T-helper 22 cell (primary cell): ENCODE results near the gene DNAL4.

Source experiments
- DNase-seq: peaks from one replicate; pipeline ENCODE4 v3.0.0-alpha.2; 2020; ENCODE audit warnings: low read depth

The DNAL4 gene

DNA sequence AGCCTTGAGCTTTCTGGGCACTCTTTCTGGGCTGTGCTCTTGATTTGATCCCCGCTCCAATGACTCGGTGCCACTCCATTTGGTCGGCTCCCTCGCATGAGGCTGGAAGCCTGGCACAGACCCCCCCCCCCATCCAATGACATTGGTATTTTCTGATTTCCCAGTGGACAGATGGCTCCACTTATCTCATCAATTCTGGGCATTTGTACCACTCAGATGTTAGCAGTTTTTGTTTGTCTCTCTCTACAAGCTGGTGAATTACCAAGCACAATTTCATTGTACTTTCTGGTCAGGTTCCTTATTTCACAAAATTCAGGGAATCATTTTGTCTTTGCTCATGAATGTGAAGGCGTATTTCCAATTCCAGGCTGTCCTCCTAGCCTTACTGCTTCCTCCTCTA lies 9.1 kb downstream of the DNAL4 start:
- no peak for DNase-seq

DNA sequence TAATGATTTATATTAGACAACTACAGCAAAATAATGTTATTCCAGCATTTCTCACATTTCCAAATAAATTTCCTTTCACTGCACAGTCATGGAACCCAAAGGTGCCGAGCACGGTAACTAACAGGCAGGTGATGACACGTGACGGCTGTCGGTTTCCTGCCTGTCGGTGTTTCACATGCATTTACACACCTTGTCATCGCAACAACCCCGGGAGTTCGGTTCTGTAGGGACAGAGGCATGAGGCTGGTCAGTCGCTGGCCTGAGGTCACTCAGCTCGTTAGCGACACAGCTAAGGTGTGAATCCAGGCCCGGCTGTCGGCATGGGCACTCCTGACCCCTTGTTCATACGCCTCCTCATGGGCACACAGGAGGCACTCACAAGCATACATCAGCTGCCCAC lies 9.9 kb downstream of the DNAL4 start:
- DNase-seq: no peak

DNA sequence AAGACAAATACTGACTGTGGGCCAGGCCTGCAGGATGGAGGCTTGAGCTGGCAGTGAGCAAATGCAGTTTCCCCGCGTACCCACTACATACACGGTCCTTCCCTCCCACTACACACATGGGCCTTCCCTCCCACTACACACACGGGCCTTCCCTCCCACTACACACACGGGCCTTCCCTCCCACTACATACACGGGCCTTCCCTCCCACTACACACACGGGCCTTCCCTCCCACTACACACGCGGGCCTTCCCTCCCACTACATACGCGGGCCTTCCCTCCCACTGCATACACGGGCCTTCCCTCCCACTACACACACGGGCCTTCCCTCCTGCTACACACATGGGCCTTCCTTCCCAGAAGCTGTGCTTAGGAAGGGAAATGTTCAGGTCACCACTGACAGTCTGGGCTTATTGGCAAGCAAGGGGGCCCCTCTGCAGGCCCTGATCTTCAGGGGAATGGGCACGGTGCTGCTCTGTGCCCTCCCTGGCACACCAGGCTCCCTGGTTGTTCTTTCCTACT lies 10.8 kb downstream of the DNAL4 start:
- DNase-seq: no peak

DNA sequence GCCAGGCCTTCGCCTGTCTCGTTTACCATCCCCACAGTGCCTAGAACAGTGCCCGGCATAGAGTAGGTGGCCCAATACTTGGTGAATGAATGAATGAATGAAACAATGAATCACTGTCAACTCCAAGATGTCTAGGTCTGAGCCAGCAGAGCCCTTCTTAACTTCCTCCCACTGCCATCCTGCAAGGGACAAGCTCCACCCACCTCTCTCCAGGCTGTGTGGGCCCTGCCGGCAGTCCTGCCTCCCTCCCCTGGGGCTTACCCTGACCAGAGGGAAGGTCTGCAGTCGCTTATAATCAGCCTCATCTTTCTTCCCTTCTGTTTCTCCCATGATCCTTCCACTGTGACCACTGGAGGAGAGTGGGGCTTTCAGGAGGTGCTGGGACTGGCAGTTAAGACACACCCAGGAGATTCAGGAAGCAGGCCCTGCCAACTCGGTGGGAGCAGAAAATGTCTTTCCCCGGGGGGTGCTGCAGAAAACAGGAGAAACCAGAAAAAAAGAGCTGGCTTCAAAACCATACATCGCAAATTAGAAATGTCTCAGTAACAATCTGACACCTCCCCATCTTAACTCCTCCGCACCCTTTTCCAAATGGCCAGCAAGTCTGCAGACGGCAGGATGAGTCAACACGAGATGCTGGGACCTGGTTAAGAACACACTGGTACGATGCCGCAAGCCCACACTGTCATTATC lies 11.4 kb downstream of the DNAL4 start:
- no peak for DNase-seq

DNA sequence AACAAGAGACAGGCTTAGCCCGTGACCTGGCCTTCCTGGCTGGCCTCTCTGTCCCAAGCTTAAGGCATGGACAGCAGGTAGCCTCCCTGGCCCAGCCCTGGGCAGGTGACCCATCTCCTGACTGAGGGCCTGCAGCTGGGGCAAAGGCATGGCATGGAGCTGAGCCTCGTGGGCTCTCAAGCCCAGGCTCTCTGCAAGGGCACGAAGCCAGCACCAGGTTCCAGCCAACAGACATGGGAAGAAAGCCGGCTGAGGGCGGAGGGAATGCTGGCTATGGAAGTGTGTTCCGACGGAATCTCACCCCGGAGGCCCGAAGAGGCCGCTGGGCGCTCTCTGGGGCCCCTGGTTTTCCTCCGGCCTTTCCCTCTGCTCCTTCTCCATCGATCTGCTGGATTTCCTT lies 12.9 kb downstream of the DNAL4 start:
- DNase-seq: no peak

DNA sequence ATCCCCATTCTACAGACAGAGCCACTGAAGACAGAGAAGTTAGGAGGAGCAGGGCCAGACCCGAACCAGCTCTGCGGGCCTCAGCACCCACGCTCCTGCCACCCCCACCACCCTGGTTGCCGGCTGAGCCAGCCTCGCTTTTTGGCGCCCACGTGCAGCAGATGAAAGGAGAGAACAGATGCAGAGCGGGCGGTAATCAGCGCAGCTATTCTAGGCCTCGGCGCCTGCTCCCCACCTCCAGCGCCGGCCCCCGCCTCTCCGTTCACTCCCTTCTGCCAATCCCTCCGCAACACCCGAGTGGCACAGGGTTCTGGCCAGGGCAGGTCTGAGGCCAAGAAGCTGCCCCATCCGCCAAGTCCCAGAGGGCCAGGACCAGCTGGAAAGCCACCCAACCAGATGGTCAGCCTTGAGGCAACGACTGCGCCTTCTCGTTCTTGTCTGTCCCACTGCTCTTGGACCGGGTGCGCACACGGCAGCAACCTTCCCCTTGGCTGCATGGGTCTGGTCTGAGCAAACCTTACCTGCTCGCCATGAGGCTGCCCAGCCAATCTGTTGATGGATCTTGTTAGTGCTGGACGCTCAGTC lies 16.8 kb downstream of the DNAL4 start:
- DNase-seq: no peak

DNA sequence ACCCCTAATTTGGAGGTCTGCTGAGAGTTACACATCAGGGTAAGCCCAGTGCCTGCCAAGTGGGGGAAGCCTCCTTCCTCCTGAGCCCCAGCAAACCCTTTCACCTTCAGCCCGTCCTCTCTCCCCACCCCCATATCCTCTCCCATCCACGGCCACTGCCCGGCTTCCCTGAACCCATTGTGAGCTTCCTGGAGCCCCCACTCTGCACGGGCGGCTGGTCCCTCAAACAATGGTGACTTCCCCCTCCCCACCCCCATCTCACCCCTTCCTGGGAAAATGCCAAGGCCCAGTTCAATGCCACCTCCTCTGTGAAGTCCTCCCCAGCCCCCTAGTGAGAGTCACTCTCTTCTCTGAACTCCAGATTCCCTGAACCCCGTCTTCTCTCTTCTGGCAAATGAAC lies 17.9 kb downstream of the DNAL4 start:
- DNase-seq: no peak

DNA sequence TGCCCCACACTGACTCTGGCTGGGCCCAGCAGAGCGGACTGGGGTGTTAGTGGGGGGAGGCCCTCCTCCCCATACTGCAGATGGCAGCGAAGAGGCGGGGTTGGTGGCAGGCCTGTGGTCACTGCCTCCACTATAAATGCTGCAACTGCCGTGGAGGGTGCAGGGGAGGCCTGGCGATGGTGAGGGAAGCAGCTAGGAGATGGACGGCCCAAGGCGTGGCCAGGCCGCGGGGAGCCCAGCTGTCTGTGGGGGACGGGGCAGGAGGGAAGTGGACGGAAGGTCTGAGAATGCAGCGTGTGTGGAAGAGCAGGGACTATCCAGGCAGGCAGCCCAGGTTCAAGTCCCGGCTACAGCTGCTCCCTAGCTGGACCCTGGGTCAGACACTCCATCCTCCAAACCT lies 18.3 kb downstream of the DNAL4 start:
- DNase-seq: no peak

DNA sequence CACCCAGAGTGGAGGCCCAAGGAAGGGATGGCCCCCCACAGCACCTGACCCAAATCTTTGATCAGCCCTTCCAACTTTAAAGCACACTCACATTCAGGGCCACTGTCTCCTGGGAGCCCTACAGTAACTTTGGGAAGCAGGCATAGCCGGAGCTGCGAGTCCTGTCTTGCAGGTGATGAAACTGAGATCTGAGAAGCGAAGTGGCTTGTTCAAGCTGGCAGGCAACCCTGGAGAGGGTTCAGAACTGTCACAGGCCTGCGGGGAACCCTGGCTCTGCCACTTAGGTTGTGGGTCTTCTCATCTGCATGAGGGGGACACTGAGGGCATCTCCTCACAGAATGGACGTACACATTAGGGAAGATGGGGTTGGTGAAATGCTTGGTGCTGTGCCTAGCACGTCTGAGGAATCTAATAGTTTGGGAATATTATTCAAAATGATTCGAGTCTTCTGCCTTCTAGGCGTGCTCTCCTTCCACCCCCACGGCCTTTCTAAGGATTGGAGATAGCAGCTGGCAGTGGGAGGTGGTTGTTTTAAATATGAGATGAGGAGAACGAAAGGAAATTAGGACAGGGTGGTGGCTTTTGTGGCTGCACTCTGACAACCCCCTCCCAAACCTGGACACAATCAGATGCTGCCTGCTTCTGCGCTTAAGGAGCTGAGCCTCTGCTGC lies 19.3 kb downstream of the DNAL4 start:
- no peak for DNase-seq

DNA sequence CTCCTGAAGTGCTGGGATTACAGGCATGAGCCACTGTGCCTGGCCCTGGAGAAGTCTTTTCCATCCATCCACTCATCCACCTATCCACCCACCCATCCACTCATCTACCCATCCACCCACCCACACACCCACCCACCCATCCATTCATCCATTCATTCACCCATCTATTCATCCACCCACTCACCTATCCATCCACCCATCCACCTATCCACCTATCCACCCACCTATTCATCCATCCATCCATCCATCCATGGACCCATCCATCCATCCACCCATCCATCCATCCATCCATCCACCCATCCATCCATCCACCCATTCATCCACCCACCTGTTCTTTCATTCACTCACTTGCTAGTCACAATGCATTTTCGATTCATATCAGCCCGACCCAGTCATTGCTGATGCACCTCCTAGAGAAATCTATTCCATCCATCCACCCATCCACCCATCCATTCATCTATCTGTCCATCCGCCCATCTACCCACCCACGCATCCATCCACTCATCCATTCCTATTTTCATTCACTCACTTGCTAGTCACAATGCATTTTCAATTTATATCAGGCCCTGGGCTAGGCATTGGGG lies 20.5 kb downstream of the DNAL4 start:
- DNase-seq: no peak

DNA sequence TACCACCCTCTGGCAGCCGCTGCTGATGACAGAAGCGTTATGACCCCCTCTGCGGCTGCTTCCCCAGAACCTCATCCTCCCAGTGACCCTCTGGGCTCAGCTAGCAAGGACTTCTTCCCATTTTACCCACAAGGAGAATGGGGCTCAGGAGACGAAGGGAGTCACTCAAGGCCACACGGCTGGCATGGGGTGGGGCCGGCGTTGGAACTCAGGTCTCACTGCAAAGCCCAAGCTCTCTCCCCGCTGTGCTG lies 21.4 kb downstream of the DNAL4 start:
- DNase-seq: no peak

DNA sequence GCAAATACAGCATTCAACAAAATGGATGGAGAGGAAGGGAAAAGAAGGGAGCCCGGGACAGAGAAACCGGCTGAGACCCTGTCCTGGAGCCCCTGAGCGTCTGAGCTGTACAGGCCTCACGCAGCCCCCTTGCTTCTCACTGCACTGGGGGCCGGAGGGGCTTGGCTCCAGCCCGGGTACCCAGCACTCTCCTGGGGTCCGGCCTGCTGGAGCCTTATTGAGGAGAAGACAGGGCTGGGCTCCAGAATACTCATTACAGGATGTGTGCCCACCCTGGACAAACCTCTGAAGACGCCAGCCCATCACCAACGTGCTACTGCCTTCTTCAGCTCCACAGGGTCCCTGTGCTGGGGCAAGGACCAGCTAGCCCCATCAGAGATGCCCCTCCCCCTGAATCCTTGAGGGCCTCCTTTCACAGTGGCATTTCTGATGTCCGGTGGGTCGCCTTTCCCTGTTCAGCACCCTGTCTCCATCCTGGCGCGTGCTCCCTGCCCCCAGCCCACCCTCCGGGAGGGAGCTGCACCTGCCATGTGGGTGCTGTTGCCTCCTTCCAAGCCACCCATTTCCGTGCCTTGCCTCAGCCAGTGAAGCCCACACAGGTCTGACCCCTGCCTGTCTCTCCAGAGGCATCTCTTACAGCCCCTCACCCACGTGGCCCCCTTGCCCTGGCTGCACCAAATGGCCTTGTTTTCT lies 23.5 kb downstream of the DNAL4 start:
- no peak for DNase-seq

DNA sequence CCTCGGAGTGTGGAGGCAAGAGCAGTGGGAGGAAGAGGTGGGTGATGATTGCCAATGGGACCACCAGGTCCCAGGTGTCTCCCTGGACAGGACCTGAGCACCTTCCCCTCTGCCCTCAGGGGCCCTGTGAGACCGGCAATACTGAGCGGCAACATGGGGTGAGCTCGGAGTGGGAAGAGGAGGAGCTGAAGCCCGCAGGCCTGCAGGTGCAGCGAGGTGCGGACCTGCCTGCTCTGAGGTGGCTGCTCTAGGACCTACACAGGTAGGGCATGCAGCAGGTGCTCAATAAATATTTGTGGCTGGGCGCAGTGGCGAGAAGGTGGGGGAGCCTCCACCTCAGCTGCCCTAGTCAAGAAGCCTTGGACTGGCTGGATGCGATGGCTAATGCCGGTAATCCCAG lies 25.9 kb downstream of the DNAL4 start:
- DNase-seq: no peak

DNA sequence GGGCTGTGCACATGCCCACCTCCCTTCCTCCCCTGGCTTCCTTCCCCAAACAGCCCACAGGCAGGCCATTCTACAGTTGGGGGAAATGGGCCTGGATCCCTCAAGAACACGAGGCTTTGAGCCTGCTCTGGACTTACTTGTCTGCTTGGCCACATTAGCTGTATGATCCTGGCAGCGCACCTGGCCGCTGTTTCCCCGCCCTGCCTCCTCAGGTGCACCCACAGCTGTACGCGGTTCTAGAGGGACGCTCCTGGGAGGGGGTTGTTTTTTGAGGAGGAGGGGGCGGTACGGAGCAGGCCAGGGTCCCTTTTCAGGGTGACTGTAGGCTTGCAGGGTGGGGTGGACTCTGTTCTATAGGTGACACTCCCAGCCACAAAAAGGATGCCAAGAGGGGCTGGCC lies 26.6 kb downstream of the DNAL4 start:
- DNase-seq: no peak

DNA sequence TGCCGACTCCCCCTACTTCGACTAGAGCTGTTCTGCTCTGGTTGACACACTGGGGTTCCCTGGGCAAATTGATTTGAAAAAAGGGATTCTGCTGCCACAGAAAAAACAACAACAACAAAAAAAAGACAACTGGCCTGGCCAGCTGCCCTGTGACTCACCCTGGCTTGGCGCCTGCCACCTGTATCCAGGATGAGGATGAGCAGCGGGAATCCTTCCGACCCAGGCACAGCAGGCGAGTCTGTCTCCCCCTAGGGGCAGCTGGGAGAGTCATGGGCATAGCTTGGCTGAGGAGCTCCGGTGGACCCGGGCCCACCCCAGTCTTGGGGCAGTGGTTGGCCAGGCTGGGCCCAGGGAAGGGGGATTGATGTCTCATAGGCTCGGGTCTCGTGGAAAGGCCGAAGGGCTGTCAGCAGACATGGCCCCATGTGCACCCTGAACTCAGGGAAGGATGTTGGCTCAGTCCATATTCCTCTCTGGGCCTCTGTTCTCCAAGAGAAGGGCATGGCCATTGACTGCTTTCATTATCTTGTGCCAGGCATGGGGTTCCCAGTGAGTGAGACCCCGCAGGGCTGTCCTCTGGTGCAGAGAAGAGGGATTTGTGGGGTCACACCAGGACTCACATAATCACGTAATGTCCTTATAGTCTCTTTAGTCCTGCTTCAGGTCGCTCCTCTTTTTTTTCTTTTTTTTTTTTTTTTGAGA lies 27.7 kb downstream of the DNAL4 start:
- DNase-seq: no peak

DNA sequence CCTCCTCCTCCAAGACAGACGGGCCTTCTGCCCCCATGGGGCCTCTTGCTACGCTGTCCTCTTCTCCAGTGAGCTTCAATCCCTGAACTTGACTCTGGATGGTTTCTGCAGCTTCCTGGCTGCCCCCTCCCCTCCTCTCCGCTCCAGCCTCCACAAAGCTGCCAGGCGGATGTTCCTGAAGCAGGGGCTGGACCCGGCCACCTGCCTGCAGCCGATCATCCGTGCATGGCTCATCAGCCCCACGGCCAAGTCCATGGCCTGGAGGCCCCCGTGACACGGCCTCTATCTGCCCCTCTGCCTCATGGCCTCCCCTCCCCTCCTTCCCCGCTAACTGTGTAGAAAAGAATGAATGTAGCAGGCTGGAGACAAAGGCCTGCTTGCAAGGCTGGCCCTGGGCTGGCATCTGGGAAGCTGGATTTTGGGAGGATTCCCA lies 31.4 kb downstream of the DNAL4 start:
- no peak for DNase-seq

DNA sequence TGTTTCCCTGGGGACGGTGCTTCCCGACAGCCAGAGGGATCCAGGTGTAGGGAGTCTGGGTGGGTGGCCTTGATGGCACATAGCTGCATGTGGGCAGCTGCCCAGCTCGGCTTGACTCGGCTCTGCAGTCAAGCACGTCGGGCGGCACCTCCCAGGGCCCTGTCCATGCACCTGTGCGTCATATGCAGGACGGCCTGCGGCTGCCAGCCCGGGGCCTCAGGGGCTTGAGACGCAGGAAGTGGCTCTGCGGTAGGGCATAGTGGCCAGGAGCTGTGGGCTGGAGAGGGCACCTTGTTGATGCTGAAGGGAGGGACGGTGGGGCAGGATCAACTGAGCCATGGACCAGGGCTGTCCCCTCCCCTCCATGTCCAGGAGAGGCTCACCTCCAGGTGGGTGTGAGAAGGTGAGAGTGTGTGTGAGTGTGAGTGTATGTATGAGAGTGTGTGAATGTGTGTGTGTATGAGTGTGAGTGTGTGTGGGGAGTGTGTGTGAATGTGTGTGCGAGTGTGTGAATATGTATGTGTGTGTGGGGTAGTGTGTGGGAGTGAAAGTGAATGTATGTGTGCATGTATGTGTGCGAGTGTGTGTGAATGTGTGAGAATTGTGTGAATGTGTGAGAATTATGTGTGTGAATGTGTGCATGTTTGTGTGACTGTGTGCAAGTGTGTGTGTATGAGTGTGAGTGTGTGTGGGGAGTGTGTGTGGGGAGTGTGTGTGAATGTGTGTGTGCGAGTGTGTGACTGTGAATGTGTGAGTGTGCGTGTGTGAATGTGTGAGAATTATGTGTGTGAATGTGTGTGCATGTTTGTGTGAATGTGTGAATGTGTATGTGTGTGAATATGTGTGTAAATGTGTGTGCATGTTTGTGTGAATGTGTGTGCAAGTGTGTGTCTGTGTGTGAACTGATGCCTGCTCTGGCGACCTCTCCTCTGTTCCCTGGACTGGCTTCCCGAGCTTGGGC lies 32.5 kb downstream of the DNAL4 start:
- DNase-seq: no peak

DNA sequence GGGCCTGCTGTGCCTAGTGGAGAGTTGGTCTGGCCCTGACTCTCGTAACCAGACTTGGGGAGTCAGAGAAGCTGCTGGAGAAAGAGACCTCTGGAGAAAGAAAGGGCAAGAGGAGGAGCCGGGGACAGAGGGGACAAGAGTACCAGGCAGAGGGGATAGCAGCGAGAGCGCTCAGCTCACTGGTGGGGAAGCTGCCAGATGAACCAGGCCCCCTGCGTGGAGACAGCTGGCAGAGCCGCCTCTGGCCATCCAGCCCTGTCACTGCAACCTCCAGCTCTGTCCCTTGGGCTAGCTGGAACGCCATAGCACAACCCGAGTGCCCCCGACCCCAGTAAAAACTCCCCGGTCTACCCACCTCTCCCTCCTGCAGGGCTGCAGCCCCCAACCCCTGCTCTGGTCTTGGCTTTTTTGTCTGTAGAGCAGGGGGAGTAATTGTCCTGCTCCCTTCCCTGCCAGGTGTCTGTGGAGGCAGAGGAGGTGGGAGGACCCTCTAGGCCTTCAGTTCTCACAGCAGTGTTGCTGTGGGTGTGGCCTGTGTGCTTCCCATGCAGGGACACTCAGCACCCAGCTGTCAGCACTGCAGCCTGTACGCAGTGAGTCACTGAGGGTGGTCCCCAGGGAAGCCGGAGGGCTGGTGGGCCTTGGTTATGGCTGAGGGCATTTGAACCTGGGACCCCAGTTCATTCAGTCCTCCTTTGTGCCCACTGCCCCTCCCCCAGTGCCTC lies 33.3 kb downstream of the DNAL4 start:
- DNase-seq: no peak

DNA sequence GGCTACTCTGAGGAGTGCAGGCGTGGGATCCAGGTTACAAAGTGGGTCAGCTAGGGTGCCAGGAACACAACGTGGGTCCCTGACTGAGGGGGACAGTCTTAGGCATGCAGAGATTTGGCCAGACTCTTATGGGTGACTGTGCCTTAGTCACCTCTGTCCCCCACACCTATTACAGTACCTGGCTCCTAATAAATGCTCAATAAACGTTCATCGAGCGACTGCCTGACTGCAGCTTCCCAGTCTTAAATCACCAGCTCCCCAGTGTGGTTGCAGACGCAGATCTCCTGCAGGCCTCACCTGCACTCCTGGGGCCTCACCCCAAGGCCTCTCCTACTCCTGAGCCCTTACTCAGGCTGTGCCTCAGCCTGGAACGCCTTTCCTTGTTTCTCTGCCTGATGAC lies 34.9 kb downstream of the DNAL4 start:
- no peak for DNase-seq

DNA sequence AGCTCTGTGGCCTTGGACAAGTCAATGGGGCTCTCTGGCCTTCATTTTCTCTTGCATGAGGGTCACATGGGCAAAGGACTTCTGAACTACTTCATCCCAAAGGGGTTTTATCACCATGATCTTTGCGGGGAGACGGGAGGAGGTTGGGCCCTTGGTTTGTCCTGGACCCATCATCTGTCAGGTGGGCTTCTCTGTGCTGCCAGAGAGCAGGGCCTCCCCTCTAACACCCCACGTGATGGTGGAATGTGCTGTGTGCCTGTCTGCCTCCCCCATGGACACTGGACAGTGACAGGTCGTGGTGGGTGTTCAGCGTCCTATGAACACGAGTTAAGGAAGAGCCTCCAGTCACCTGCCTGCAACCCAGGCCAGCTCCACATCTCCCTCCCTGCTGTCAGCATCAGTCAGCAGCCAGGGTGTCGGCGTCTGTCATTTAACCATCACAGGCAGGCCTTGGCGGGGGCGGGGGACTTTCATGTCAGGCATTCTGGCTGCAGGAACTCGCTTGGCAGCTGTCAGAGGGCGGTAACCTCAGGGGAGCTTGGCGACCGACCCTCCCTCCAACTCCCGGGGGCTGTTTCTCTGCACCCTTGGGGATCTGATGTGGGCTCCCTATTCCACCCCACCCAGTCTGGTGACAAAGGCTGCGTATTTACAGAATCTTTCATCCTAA lies 35.5 kb downstream of the DNAL4 start:
- peak; percentile 50 for DNase-seq
